HG03565 (cell line): ENCODE results near the gene ALDH1L1.
A peak's percentile ranks its signal among the peaks of the same experiment; 100 is the strongest.
"Not testable (repeated sequence)": the region's sequence is repeated elsewhere in the genome, so short reads cannot be mapped to it uniquely, and the experiment has no call there.

ENCODE experiments used
- ATAC-seq: cut with Tn5 transposase; IDR thresholded peaks from one replicate; pipeline ENCODE4 v1.9.1; 2021; ENCODE audit warnings: mild to moderate bottlenecking, moderate library complexity; ENCODE audit not compliant: unreplicated experiment

Gene ALDH1L1

DNA sequence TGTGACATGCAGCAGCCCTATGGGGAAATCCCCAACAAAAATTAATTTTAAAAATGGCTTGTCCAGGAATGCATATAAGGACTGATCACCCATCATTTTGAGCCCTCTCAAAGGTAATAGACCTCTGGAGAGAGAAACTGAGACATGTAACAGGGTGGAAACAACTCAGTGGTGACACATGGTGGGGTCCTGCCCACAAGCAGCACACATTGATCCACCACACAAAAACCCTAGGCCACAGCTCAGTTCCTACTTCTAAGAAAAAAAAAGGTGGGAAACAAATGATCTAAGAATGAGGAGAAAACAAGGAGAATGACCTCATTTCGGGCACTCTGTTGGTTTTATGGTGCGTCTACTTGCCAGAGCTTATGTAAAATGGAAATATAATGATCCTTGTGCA is 94.5 kb downstream of the ALDH1L1 start:
- ATAC-seq = no peak

DNA sequence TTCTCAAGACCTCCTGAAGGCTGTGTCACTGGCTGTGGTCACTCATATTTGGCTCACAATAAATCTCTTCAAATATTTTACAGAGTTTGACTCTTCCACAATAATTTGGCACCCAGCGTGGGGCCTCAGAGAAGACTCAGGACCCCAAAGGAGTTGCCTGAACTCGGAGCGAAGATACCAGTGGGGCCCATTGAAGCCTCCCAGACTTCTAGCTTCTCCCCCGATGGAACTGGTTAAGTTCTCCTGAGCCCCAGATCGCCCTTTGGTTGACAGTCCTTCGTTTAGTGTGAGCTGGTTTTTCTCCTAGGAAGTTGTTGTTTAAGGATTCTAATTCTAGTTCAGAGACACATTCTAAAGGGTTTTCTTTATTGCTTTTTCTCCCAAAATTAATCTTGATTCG is 95.1 kb downstream of the ALDH1L1 start:
- ATAC-seq = no peak

DNA sequence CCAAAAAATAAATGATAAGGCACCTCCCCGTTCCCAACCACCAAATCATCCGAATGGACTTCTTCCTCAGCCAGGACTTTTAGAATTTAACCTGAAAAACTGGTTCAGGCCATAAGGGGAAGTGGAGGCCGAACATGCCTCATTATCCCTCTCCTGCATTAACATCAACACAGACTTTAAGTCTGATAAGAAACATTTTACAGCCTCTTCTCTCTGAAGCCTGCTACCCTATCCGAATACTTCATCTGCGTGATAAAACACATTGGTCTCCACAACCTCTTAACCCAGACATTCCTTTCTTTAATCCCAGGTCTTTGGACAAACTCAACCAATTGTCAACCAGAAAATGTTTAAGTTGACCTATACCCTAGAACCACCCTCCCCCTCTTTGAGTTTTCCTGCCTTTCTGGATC is 95.6 kb downstream of the ALDH1L1 start:
- ATAC-seq = no peak

DNA sequence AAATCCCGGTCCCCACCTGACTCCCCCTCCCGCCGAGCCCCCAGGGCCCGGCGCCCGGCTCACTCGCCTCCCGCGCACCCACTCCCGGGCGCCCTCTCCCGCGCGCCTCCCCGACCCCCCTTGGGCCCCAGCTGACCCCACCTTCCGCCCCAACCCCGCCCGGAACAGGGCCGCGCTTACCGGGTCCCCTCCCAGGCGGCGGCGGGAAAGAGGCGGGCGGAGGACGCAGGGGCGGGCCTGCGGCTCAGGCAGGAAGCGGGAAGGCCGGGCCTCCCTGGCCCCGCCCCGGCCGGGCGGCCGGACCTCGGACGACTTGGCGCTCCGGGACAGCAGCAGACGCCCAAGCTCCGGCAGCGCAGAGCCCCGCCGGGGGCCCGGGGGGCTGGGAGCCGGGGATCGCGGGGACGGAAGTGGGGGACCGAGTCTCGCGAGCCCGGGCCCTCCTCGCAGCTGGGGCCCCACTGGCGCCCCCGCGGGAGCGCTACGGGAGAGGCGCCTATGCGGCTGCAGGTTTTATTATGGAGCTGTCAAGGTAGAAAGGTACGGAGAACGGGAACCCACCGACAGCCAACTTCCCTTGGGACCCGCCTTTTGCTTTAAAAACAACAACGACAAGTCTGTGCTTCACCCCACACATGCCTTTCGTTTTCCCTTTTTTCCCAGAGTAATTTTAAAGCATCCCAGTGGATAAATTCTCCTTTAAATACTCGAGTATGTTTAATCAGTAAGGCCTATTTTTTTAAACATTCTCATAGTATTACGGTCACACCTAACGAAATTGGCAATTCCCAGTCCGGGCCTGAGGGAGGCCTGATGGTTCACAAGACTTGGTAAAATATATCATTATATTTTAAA is 96.2 kb downstream of the ALDH1L1 start, which contains the start of gene SLC41A3:
TSS of gene SLC41A3 (minus strand) at position 212 of the 855 bp plus-strand sequence. CDS start 15,905 bp downstream, outside the sequence.
- ATAC-seq = peak; percentile 88

DNA sequence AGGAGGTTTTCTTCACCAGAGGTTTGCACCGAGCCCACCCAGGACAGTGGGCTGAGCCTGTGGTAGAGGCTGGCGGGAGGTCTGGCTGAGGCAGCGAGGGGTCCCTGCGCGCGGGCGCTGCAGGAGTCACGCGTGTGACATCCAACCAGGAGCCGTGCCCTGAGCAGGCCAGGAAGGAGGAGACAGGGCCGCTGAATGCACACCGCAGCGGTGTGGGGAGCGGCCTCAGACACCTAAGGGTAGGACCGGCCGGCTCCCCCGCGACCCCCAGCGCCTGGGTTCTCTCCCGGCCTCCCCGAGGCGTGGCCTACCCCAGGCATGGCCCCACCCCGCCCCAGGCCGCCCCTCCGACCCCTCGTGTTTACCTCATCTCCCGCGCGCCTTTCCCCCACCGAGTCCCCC is 96.9 kb downstream of the ALDH1L1 start:
- peak; percentile 9 for ATAC-seq

DNA sequence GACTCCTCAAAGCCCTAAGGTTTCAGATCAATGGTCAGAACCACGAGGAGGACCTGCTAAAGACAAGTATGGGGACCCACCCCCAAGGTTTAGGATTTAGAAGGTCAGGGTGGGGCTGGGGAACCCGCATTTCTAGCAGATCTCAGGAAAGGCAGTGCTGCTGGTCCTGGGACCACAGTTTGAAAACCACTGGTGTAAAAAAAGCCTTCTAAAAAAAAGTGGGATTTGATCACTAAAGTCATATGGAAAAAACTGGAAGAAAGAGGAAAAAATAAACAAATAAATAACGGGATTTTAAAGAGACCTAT is 97.3 kb downstream of the ALDH1L1 start:
- no peak for ATAC-seq

DNA sequence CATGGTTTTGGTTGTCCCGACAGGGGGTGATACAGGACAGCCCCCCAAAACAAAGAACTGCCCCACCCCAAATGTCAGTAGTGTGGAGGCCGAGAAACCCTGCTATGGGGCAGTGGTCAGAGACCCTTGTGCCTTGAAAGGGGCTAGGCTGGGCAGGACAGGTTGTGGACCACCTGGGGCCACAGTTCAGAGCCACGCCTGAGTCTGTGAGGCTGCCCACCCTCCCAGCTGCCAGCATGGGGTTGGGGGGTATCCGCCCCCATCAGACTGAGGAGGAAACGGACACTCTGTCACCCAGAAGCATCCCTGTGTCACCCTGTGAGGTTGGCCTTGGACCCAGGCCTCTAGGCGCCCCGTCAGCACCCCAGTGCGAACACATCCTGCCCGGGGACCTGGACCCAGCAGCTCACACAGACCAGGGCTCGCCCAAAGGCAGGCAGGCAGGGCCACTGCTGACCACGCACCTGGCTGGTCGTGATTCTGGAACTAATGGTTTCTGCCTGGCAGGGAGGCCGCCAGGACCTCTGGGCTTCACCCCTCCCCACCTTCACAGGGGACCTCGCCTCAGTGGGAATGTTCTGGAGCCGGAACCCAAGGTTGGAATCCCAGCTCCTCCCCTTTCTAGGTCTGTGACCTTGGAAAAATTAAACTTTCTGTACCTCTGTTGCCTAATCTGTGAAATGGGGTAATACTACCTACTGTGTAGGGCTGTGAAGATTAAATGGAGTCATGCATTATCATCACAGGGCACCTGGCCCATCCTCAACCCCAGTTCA is 97.8 kb downstream of the ALDH1L1 start:
- ATAC-seq = no peak

DNA sequence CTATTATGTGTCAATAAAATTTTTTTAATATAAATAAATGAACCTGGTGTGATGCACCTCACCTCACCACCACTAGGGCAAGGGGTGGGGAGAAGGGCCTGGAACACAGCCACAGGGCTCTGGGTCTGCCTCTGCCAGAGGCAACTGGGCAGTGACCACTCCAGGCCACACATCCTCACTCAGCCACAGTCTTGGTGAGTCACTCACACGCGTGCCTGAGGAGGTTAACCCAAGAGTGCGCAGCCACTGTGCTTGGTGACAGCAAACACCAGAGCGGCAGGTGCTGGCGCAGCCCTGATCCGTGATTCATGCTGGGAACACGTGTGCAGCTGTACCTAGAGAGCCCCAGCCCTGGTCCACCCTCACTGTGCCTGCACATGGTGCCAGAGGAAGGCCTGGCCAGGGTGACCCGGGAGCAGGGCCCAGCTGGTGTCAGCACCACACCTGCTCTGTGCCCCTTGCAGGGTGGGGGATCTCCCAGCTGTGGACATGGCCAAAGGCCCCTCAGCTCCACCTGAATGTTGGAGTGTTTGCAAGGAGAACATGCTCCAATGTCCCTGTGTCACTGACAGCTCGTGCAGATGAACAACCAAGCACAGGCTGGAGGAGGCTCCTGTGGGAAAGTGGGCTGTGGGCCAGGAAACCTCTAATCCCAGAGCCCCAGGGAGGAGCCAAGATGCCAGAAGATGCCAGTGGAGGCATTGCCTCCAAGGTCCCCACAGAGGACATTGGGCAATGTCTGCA is 98.6 kb downstream of the ALDH1L1 start:
- no peak for ATAC-seq

DNA sequence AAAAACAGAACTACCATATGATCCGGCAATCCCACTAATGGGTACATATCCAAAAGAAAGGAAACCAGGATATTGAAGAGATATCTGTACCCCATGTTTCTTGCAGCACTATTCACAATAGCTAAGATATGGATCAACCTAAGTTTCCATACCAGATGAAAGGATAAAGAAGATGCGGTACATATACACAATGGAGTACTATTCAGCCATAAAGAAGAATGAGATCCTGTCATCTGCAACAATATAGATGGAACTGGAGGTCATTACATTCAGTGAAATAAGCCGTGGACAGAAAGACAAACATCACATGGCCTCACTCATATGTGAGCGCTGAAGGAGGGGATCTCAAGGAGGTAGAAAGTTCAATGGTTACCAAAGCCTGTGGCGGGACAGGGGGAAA is 99.4 kb downstream of the ALDH1L1 start:
- no peak for ATAC-seq

DNA sequence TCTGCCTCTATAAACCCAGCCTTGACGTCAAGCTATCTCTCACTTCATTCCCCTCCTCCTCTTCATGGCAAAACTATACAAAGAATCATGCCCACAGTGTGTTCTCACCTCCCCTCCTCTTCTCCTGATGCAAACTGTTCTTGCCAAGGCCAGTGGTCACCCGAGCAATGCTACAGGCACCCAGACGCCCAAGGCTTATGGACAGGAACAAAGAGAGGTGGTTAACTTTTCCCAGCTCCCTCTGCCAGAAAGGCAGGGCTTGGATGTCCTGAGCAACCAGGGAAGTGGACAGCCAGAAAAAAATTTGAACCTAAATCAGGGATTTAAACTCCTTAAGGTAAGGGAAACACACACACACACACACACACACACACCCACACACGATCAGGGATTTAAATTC is 101.5 kb downstream of the ALDH1L1 start:
- no peak for ATAC-seq

DNA sequence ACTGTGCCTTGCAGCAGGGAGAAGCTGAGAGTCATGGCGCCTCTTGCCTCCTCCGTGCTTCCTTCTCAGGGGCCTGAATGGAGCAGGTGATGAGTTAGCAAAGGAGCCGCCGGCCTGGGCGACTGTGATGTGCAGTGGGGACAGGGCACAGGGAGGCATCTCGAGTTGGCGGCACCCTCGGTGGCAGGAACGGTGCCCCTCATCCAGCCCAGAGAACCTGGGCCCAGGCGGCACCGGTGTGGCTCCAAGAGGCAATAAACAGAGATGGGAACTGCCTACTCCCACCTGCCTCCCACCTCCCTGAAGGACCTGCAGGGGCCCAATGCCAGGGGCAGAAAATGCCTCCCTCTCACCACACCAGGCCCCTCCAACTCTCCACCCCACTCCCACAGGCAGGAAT is 102.6 kb downstream of the ALDH1L1 start:
- ATAC-seq = no peak

DNA sequence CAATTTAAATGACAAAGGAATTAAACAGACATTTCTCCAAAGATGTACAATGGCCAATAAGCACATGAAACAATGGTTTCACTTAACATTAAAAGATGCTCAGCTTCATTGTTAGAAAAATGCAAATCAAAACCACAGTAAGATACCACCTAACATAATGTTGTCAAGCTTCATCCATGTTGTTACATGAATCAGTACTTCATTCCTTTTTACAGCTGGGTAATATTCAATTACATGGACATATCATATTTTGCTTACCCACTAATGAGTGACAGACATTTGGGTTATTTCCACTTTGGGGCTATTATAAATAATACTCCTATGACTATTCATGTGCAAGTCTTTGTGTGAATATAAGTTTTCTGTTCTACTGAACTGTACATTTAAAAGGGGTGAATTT is 104.2 kb downstream of the ALDH1L1 start:
- no peak for ATAC-seq

DNA sequence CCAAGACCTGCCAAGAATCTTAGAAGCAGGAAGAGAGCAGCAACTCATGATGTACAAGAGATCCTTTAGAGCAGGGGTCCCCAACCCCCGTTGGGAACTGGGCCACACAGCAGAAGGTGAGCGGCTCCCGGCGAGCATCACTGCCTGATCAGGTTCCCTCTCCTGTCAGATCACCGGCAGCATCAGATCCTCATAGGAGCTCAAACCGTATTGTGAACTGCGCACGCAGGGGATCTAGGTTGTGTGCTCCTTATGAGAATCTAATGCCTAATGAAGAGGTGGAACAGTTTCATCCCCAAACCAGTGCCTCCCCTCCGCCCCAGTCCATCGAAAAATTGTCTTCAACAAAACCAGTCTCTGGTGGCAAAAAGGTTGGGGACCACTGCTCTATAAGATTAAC is 110.2 kb downstream of the ALDH1L1 start:
- ATAC-seq = no peak

DNA sequence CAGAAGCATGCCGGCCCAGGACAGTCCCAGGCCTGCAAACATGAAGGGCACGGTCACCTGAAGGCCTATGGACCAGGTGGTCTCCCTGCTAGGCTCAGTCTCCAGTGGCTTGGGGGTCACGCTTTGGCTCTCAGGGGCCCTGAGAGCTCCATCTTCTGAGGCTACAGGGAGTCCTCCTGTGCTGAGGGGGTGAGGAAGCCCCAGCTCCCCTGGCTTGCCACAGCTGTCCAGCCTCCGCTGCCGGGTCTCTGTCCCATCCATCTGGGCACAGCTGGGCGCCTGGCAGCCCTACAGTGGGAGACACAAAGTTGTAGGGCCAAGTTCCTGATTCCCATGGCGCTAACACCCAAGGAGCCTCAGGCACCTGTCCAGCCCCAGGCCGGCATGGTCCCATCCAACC is 112.4 kb downstream of the ALDH1L1 start:
- no peak for ATAC-seq

DNA sequence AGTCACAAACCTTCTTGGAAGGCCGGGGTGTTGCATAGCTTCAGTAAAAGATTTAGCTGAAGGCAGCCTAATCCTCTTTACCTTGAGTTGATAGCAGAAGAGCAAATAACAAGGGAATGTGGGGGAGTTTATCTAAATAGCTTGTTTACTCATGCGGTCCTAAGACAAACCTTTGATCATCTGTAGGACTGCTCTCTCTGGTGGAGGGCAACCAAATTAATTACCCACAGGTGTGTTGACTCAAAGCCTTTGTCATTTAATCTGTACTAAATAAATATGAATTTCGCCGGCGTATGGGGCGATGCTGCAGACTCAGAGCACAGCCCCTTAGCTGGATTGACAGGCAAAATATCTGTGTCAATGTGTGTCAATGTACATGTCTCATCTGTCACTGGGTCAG is 113.7 kb downstream of the ALDH1L1 start:
- not testable (repeated sequence) for ATAC-seq

DNA sequence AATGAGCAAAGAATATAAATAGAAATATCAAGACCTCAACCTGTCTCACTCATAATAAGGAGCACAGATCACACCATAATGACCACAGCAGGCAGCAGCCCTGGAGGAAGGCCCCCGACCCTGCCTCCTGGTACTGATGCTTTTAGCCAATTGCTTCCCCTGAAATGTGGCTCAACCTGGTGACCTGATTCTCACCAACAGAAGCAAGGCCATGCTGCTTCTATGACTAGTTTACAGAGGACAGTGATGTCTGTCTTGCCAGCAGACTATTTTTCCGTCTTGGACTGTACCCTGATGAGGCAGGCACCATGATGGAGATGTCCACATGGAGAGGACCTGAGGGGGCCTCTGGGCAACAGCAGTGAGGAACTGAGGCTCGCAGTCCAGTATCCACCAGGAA is 114.5 kb downstream of the ALDH1L1 start:
- no peak for ATAC-seq

DNA sequence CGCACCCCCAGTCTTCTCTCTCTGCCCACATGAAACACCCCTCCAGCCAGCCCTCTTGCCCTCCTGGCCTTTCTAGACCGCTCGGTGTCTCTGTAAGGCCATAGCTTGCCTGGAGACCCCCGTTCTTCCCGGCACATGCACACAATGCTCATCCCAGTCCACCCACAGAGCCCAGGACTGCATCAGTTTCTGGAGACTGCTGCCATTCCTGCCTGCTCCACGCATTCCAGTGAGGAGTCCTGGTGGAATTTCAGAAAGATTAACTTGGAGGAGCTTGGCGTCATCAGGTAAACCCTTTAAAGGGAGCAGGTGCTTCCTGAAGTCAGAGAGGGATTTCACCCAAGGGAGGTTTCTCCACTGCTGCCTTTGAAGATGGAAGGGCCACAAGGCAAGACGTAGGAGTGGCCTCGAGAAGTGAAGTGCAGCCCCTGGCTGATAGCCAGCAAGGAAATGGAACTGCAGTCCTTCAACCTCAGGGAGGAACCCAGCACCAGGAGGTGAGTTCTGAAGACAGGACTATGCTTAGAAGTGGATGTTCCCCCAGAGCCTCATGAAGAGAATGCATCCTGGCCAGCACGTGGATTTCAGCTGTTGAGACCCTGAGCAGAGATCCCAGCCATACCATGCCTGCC is 115.6 kb downstream of the ALDH1L1 start:
- ATAC-seq = no peak

DNA sequence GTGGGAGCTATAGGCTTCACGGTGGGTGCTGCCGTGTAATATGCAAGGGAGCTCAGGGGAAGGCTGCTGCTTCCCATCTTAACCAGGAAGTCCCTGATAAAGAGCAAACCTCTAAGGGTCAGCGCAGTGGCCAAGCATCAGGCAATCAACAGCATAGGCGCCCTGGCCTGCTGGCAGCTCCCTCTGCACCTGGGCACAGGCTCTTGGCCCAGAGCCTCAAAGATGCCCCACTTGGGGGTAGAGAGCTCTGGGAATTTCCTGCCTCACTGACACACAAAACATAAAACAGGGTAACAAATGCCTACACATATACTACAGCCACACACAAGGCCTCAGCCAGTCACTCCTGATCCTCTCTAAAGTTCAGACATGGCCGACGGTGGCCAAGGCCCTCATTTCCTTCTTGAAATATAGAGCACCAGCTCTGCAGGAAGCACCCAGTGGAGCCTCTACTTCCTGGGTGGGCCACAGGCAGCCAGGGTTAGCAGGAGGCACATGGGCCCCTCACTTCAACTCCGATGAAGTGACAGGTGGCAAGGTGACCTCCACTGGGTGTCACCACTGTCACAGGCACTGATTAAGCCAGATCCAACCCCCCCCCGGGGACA is 116.9 kb downstream of the ALDH1L1 start:
- ATAC-seq = no peak

DNA sequence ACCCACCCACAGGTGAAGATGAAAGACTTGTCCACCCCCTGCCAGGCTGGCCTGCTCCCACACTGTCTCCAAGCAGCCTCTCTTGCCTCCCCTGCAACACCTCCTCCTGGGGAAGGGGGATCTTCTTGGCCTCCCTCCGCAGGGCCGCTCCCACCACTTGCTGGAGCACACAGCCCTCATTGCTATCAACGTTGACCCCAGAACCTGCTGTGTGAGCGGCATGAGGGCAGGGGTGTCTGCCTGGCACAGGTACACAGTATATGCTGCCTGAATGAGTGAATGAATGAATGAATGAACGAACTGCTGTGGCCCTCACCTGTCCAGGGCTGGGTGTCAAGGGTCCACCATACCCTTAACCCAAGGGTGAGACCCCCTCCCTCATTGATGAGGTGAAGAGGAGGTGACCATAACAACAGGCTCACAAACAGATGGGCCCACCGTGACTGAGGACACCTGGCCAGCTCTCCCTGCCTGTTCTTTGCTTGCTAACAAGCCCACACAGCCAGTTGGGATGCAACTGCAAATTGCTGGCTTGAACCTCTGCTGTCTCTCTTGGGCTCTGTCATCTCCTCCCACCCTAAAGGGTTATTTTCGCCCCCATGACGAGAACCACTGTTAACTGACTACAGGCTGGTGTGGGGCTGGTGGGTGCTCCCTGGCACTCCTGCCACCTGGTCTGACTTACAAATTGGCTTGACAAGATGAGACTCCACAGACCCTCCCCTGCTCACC is 118.9 kb downstream of the ALDH1L1 start:
- no peak for ATAC-seq

DNA sequence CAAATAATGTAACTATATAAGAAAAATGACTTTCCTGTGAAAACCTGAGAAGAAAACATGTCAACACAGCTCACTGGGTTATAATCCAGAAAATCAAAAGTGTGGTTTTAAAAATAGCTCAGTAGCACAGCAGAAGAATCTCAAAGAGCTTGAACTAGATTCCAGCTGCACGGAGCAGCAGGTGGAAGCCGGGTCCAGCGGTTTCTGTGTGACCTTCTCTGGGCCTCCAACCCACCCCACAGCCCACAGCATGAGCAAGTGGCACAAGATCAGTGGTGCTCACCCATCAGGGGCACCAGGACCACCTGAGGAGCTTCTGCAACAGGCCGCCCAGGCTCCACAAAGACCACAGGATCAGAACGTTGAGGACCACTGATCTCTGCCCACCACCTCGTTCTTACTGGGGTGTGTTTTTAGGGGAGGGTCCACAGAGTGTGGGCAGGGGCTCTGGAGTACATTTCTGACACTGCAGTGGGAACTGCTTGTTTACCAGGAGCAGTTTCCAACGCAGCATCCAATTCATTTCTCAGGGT is 119.7 kb downstream of the ALDH1L1 start:
- ATAC-seq = no peak
